ENCODE results near the gene NQO2. TPM values are rescaled to one million over a fixed set of nuclear protein-coding genes. Genes with fewer than 3 reads are reported as not detected.
A peak's percentile ranks its signal among the peaks of the same experiment; 100 is the strongest.

Gene NQO2
- total RNA-seq, result 10 to 100 TPM; 34.2 to 36.6 TPM
- polyA plus RNA-seq, result 10 to 100 TPM; 49.1 to 53.1 TPM

DNA sequence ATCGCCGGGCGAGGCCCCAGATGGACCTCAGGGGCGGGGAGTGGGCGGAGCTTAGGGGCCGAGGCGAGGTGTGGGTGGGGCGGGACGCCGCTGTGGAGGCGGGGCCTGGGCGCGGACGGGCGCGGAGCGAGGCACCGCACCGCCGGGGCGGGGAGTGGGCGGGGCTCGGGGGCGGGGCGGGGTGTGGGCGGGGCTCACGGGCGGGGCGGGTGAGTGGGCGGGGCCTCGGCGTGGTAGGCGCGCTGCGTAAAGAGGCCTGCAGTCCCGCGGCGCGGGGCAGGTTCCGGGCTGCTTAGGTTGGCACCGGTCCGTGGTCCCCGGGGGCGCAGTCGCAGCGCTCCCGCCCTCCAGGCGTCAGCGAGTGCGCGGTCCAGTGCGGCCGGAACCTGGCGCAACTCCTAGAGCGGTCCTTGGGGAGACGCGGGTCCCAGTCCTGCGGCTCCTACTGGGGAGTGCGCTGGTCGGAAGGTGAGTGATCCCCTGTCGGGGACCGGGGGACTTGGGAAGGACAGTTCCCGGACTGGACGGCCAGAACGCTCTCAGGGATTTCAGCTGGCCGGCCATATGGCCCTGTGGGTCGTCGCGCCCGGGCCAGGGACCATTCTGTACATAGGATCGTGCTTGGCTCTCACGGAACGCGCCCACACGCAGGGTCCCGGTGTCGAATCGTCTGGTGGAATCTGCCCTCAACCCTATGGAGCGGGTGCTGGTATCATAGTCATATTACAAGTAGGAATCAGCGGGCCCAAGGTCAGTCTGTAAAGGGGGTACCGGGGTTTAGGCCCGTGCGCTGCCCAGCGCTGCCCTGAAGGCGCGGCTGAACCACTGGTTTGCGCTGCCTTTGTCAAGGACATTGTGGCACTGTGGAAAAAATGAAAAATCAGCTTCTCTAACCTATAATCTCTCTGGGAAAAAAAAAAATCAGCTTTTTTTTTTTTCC, at the start of gene NQO2:
TSS of gene NQO2 (plus strand) at position 277 of the 940 bp plus-strand sequence. CDS start 6,659 bp downstream, outside the sequence.
- Histone ChIP-seq H3K4me3 (ENCODE audit: low read length in 2 of 2) (peak within 1 kb of the TSS; percentile 81 to 92), H3K27ac (ENCODE audit: low read depth, low read length) (peak within 1 kb of the TSS; percentile 80), H3K9me3 (ENCODE audit: control insufficient read depth in 1 of 2, low read length in 2 of 2) (no peaks in the 10 kb centered on the region), H3K27me3 (ENCODE audit: insufficient read depth, low read length) (no peaks in the 10 kb centered on the region), H3K36me3 (ENCODE audit: insufficient read depth, low read length) (peaks cover 6% of the 10 kb centered on the region), H3K4me1 (ENCODE audit: insufficient read depth, low read length) (peaks cover 23% of the 10 kb centered on the region)
- DNase-seq, result peak; percentile 79 to 88 (median 85)
- Mint-ChIP-seq H3K27ac (peak within 1 kb of the TSS; percentile 85 to 96 (median 91)), H3K36me3 (peaks cover 9 to 21% of the 10 kb centered on the region in 2 donors), H3K4me1 (peaks cover 17 to 38% (median 27%) of the 10 kb centered on the region in 4 donors), H3K9me3 (peaks cover 0 to 2% (median 0%) of the 10 kb centered on the region in 8 donors), H3K27me3 (no peaks in the 10 kb centered on the region), H3K4me3 (peak within 1 kb of the TSS; percentile 87 to 95 (median 91))
- CTCF ChIA-PET (ENCODE audit: partially characterized antibody), result interaction anchor here (0.8 to 7.7 kb wide), 8 partner anchors 9 to 251 kb away, joined by 4 to 152 read pairs (median 16); partner anchors contain the start of gene RIPK1
- intact Hi-C loops (cut with micrococcal nuclease), result loop anchor here (1.0 to 10.0 kb wide), 9 partner anchors 11 to 455 kb away; partner anchors contain the start of genes BPHL, PSMG4, RIPK1 and SLC22A23
- POLR2A ChIA-PET (ENCODE audit: partially characterized antibody), result interaction anchor here (0.6 to 6.7 kb wide), 17 partner anchors 10 to 260 kb away, joined by 3 to 94 read pairs (median 4); partner anchors contain the start of genes RIPK1 and SERPINB1

DNA sequence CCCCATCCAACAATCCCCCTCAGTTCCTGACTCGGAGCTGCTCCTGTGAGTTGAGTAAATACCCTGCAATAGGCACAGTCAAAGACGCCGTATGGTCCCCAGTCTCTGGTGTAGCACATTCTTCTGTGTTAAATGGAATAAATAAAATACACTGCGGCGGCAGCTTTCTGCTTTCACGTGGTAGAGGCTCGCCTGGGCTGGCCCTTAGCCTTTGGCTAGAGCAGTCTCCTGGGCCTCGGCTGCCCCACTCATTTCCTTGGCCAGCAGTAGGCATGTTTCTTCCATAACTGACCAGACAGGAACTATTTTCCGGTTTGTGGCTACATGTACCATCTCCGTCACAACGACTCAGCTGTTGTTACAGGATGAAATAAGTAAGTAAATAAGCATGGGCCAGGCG, 49.0 kb upstream of the NQO2 start:
- ChIA-PET CTCF (ENCODE audit: partially characterized antibody) (interaction anchor here (1.9 to 8.3 kb wide), 3 partner anchors 19 to 38 kb away, joined by 6 to 81 read pairs (median 7); no protein-coding TSS in a partner anchor), POLR2A (ENCODE audit: partially characterized antibody) (interaction anchor here (0.8 to 3.8 kb wide), 2 partner anchors 10 to 38 kb away, joined by 4 to 25 read pairs; no protein-coding TSS in a partner anchor)
- Histone ChIP-seq H3K4me1 (ENCODE audit: insufficient read depth, low read length) (peaks cover 3% of the 10 kb centered on the region), H3K36me3 (ENCODE audit: insufficient read depth, low read length) (peaks cover 3% of the 10 kb centered on the region), H3K27ac (ENCODE audit: low read depth, low read length) (no peak overlapping the region), H3K27me3 (ENCODE audit: insufficient read depth, low read length) (no peaks in the 10 kb centered on the region), H3K9me3 (ENCODE audit: control insufficient read depth in 1 of 2, low read length in 2 of 2) (no peaks in the 10 kb centered on the region), H3K4me3 (ENCODE audit: low read length in 2 of 2) (no peak overlapping the region)
- peaks cover 0 to 7% (median 0%) of the 10 kb centered on the region in 4 donors for H3K4me1 Mint-ChIP-seq
- peaks cover 17 to 21% of the 10 kb centered on the region in 2 donors for H3K36me3 Mint-ChIP-seq
- H3K4me3 Mint-ChIP-seq, result no peak overlapping the region
- H3K9me3 Mint-ChIP-seq, result no peaks in the 10 kb centered on the region
- no peaks in the 10 kb centered on the region for H3K27me3 Mint-ChIP-seq
- H3K27ac Mint-ChIP-seq, result no peak overlapping the region
- intact Hi-C loops (cut with micrococcal nuclease), result no loop called here
- no peak for DNase-seq

- DNase-seq, result no peak
Observed at GRCh38 chr6:2951728-2952127, 48.0 kb upstream of the NQO2 start.

GRCh38 chr6:2952557-2953095, 47.1 kb upstream of the NQO2 start:
- H3K9me3 ChIP-seq (ENCODE audit: control insufficient read depth in 1 of 2, low read length in 2 of 2), result no peaks in the 10 kb centered on the region
- no peaks in the 10 kb centered on the region for H3K27me3 ChIP-seq (ENCODE audit: insufficient read depth, low read length)
- Mint-ChIP-seq H3K27ac (peak overlapping the region in 4 of 7 donors; percentile 19 to 90 (median 46)), H3K4me3 (peak overlapping the region in 1 of 8 donors; percentile 80), H3K36me3 (peaks cover 13 to 18% of the 10 kb centered on the region in 2 donors), H3K27me3 (no peaks in the 10 kb centered on the region), H3K4me1 (peaks cover 0 to 7% (median 0%) of the 10 kb centered on the region in 4 donors), H3K9me3 (no peaks in the 10 kb centered on the region)
- intact Hi-C loops (cut with micrococcal nuclease), result loop anchor here (1.0 kb wide), 1 partner anchor 37 kb away; no protein-coding TSS in a partner anchor
- H3K36me3 ChIP-seq (ENCODE audit: insufficient read depth, low read length), result peaks cover 3% of the 10 kb centered on the region
- POLR2A ChIA-PET (ENCODE audit: partially characterized antibody), result interaction anchor here (0.8 to 3.8 kb wide), 3 partner anchors 9 to 36 kb away, joined by 3 to 25 read pairs (median 9); no protein-coding TSS in a partner anchor
- H3K4me3 ChIP-seq (ENCODE audit: low read length in 2 of 2), result no peak overlapping the region
- no peak overlapping the region for H3K27ac ChIP-seq (ENCODE audit: low read depth, low read length)
- CTCF ChIA-PET (ENCODE audit: partially characterized antibody), result interaction anchor here (0.7 to 8.3 kb wide), 22 partner anchors 11 to 184 kb away, joined by 3 to 81 read pairs (median 4); no protein-coding TSS in a partner anchor
- H3K4me1 ChIP-seq (ENCODE audit: insufficient read depth, low read length), result peaks cover 3% of the 10 kb centered on the region
- peak; percentile 14 to 43 (median 32) for DNase-seq

More at GRCh38 chr6:2951728-2952127, 48.0 kb upstream of the NQO2 start:
- intact Hi-C loops (cut with micrococcal nuclease), result loop anchor here (1.0 kb wide), 1 partner anchor 38 kb away; no protein-coding TSS in a partner anchor
- Histone ChIP-seq H3K36me3 (ENCODE audit: insufficient read depth, low read length) (peaks cover 3% of the 10 kb centered on the region), H3K27ac (ENCODE audit: low read depth, low read length) (no peak overlapping the region), H3K9me3 (ENCODE audit: control insufficient read depth in 1 of 2, low read length in 2 of 2) (no peaks in the 10 kb centered on the region), H3K27me3 (ENCODE audit: insufficient read depth, low read length) (no peaks in the 10 kb centered on the region), H3K4me1 (ENCODE audit: insufficient read depth, low read length) (peaks cover 3% of the 10 kb centered on the region), H3K4me3 (ENCODE audit: low read length in 2 of 2) (no peak overlapping the region)
- peaks cover 17 to 21% of the 10 kb centered on the region in 2 donors for H3K36me3 Mint-ChIP-seq
- H3K27ac Mint-ChIP-seq, result peak overlapping the region in 1 of 7 donors; percentile 22
- H3K4me1 Mint-ChIP-seq, result peaks cover 0 to 7% (median 0%) of the 10 kb centered on the region in 4 donors
- H3K9me3 Mint-ChIP-seq, result no peaks in the 10 kb centered on the region
- POLR2A ChIA-PET (ENCODE audit: partially characterized antibody), result interaction anchor here (1.2 to 3.8 kb wide), 2 partner anchors 11 to 37 kb away, joined by 9 to 25 read pairs; no protein-coding TSS in a partner anchor
- peak overlapping the region in 1 of 8 donors; percentile 10 for H3K4me3 Mint-ChIP-seq
- no peaks in the 10 kb centered on the region for H3K27me3 Mint-ChIP-seq
- CTCF ChIA-PET (ENCODE audit: partially characterized antibody), result interaction anchor here (0.8 to 8.3 kb wide), 15 partner anchors 10 to 160 kb away, joined by 3 to 81 read pairs (median 6); no protein-coding TSS in a partner anchor

GRCh38 chr6:2953098-2953497, 46.6 kb upstream of the NQO2 start:
- no peak overlapping the region for H3K27ac ChIP-seq (ENCODE audit: low read depth, low read length)
- Mint-ChIP-seq H3K4me3 (no peak overlapping the region), H3K4me1 (peaks cover 0 to 7% (median 0%) of the 10 kb centered on the region in 4 donors), H3K27me3 (no peaks in the 10 kb centered on the region), H3K36me3 (peaks cover 11 to 13% of the 10 kb centered on the region in 2 donors), H3K27ac (peak overlapping the region in 1 of 7 donors; percentile 81), H3K9me3 (no peaks in the 10 kb centered on the region)
- ChIA-PET POLR2A (ENCODE audit: partially characterized antibody) (interaction anchor here (0.7 to 3.8 kb wide), 4 partner anchors 10 to 187 kb away, joined by 3 to 25 read pairs (median 6); no protein-coding TSS in a partner anchor), CTCF (ENCODE audit: partially characterized antibody) (interaction anchor here (0.7 to 8.3 kb wide), 17 partner anchors 11 to 184 kb away, joined by 3 to 81 read pairs (median 4); no protein-coding TSS in a partner anchor)
- H3K9me3 ChIP-seq (ENCODE audit: control insufficient read depth in 1 of 2, low read length in 2 of 2), result no peaks in the 10 kb centered on the region
- peaks cover 3% of the 10 kb centered on the region for H3K4me1 ChIP-seq (ENCODE audit: insufficient read depth, low read length)
- H3K36me3 ChIP-seq (ENCODE audit: insufficient read depth, low read length), result peaks cover 3% of the 10 kb centered on the region
- no peak overlapping the region for H3K4me3 ChIP-seq (ENCODE audit: low read length in 2 of 2)
- no peak for DNase-seq
- H3K27me3 ChIP-seq (ENCODE audit: insufficient read depth, low read length), result no peaks in the 10 kb centered on the region
- intact Hi-C loops (cut with micrococcal nuclease), result no loop called here

GRCh38 chr6:2956930-2957685, 42.6 kb upstream of the NQO2 start:
- Mint-ChIP-seq H3K27ac (peak overlapping the region in 3 of 7 donors; percentile 25 to 46 (median 27)), H3K36me3 (peaks cover 2 to 13% of the 10 kb centered on the region in 2 donors), H3K4me3 (no peak overlapping the region), H3K27me3 (no peaks in the 10 kb centered on the region), H3K4me1 (peaks cover 0 to 7% (median 2%) of the 10 kb centered on the region in 4 donors), H3K9me3 (no peaks in the 10 kb centered on the region)
- Histone ChIP-seq H3K4me3 (ENCODE audit: low read length in 2 of 2) (no peak overlapping the region), H3K27me3 (ENCODE audit: insufficient read depth, low read length) (no peaks in the 10 kb centered on the region), H3K36me3 (ENCODE audit: insufficient read depth, low read length) (no peaks in the 10 kb centered on the region), H3K4me1 (ENCODE audit: insufficient read depth, low read length) (peaks cover 3% of the 10 kb centered on the region), H3K9me3 (ENCODE audit: control insufficient read depth in 1 of 2, low read length in 2 of 2) (no peaks in the 10 kb centered on the region), H3K27ac (ENCODE audit: low read depth, low read length) (no peak overlapping the region)
- intact Hi-C loops (cut with micrococcal nuclease), result no loop called here
- no peak for DNase-seq
- ChIA-PET CTCF (ENCODE audit: partially characterized antibody) (interaction anchor here (1.3 kb wide), 1 partner anchor 30 kb away, joined by 3 read pairs; no protein-coding TSS in a partner anchor), POLR2A (ENCODE audit: partially characterized antibody) (no interaction called here)
